ENCODE data around the gene DR1. TPM values are rescaled to one million over a fixed set of nuclear protein-coding genes. Genes with fewer than 3 reads are reported as not detected.

The DR1 gene
- total and polyA plus RNA-seq, 2 of the 8 experiments (the other 6 are each of a cell fraction or from before 2014, with no cell fraction given): 13.1 to 62.3 TPM

GRCh38 chr1:93350322-93350721 lies 4.6 kb downstream of the DR1 start:
- Histone ChIP-seq H2BK20ac (ENCODE audit: low read length) (no peak overlapping the region), H3K18ac (ENCODE audit: extremely low read depth, low read length) (no peak overlapping the region), H2BK120ac (replicated peaks; ENCODE audit: low read depth, low read length) (no peak overlapping the region), H4K20me1 (replicated peaks in 1 of 2; ENCODE audit: control insufficient read depth in 1 of 2, insufficient read depth in 2 of 2, low read length in 2 of 2) (peaks cover 4 to 5% of the 10 kb centered on the region in 2 experiments), H3K56ac (replicated peaks; ENCODE audit: insufficient read length, low read depth, low read length) (no peak overlapping the region), H2AK5ac (ENCODE audit: low read depth, low read length) (no peak overlapping the region), H2BK5ac (ENCODE audit: low read depth, low read length) (no peak overlapping the region), H3K27ac (ENCODE audit: low read depth, low read length) (no peak overlapping the region), H3K4me2 (ENCODE audit: insufficient read depth in 1 of 2, low read depth in 2 of 2, low read length in 2 of 2) (no peak overlapping the region; a peak in 1 of 4 replicates), H2AFZ (ENCODE audit: low read length) (no peak overlapping the region), H3K9me3 (ENCODE audit: insufficient read depth in 2 of 2, low read depth in 1 of 2, low read length in 1 of 2) (no peaks in the 10 kb centered on the region), H3K4me3 (ENCODE audit: extremely low read depth in 1 of 4, insufficient read depth in 2 of 4, low read depth in 3 of 4, low read length in 4 of 4) (no peak overlapping the region), H2BK15ac (ENCODE audit: low read length) (no peak overlapping the region), H3K9ac (replicated peaks in 1 of 4; ENCODE audit: extremely low read depth in 1 of 4, low read depth in 3 of 4, low read length in 3 of 4) (no peak overlapping the region), H2BK12ac (ENCODE audit: low read depth, low read length) (no peak overlapping the region), H3K14ac (ENCODE audit: insufficient read length) (no peak overlapping the region), H3K79me1 (ENCODE audit: low read depth, low read length) (0 out of 2 replicates have a peak, but pooled peaks cover 3% of the 10 kb centered on the region), H4K91ac (replicated peaks; ENCODE audit: insufficient read length, low read length) (no peak overlapping the region), H3K36me3 (ENCODE audit: control insufficient read depth in 2 of 4, insufficient read depth in 4 of 4, low read length in 3 of 4) (peaks cover 0 to 33% (median 4%) of the 10 kb centered on the region in 4 experiments; a peak in 3 of 8 replicates), H3K27me3 (replicated peaks in 1 of 4; ENCODE audit: control insufficient read depth in 3 of 4, extremely low read depth in 1 of 4, insufficient read depth in 3 of 4, low read length in 3 of 4) (no peaks in the 10 kb centered on the region), H3K23me2 (ENCODE audit: low read depth, low read length) (peaks cover 6% of the 10 kb centered on the region), H3K4me1 (replicated peaks in 1 of 4; ENCODE audit: control insufficient read depth in 3 of 4, insufficient read depth in 4 of 4, low read length in 3 of 4) (no peaks in the 10 kb centered on the region), H3K23ac (ENCODE audit: insufficient read length) (no peak overlapping the region), H3K4ac (replicated peaks; ENCODE audit: insufficient read length, low read depth, low read length) (no peak overlapping the region), H4K8ac (ENCODE audit: extremely low read depth, insufficient read depth, low read length) (no peak overlapping the region), H4K5ac (ENCODE audit: insufficient read length, low read depth, low read length) (no peak overlapping the region), H3K79me2 (ENCODE audit: control insufficient read depth in 1 of 2, insufficient read depth in 2 of 2, low read length in 2 of 2) (peaks cover 29 to 88% of the 10 kb centered on the region in 2 experiments)
- ChIA-PET POLR2A (ENCODE audit: partially characterized antibody) (interaction anchor here (1.0 to 1.3 kb wide), 2 partner anchors 11 to 23 kb away, joined by 4 read pairs; no protein-coding TSS in a partner anchor), CTCF (ENCODE audit: partially characterized antibody) (no interaction called here)
- WGBS, 2 experiments (ENCODE audit: extremely low coverage in 1 of 2, insufficient coverage in 1 of 2, insufficient read length in 1 of 2, insufficient replicate concordance in 2 of 2, low coverage in 1 of 2, low lambda C conversion rate in 2 of 2, missing lambda C conversion rate in 1 of 2): 93% methylated on average over 1 of the region's 1 CpG; no CpG with 5 or more reads in 1 of the 2 experiments
- FAIRE-seq (no peak), DNase-seq (ENCODE audit: low read depth in 1 of 2, low spot score in 2 of 2) (no peak)
- TF ChIP-seq KDM5A (IDR thresholded peaks at IDR 0.05; ENCODE audit: low read length) (no peak), HDAC6 (IDR thresholded peaks at IDR 0.05; ENCODE audit: low read depth, low read length) (no peak)
